K562 (cell line): ENCODE results near the gene IL17RC. TPM values are rescaled to one million over a fixed set of nuclear protein-coding genes. Genes with fewer than 3 reads are reported as not detected.

Experiments
- ETS2 ChIP-seq: IDR thresholded peaks from 2 replicates; pipeline ENCODE4 v1.6.1; 2016; ENCODE audit warnings: borderline replicate concordance, missing genetic modification characterization, mild to moderate bottlenecking, moderate library complexity, missing compliant biosample characterization; ENCODE audit not compliant: poor library complexity, severe bottlenecking
- KAT2B ChIP-seq: IDR thresholded peaks from one replicate; pipeline ENCODE4 v1.6.1; 2012; ENCODE audit warnings: low read depth, mild to moderate bottlenecking, control low read depth, inconsistent platforms, low read length, moderate library complexity
- KAT7 ChIP-seq: sonication (generic); formaldehyde crosslinking; IDR thresholded peaks from 2 replicates; pipeline ENCODE4 v1.8.0; 2022; ENCODE audit warnings: missing genetic modification reagents, mild to moderate bottlenecking, borderline replicate concordance
- ZNF253 ChIP-seq: fragments of 250-450 bp; sonication (Bioruptor Pico); conservative IDR thresholded peaks from 2 replicates; pipeline ENCODE4 v1.6.1; 2021; ENCODE audit warnings: mild to moderate bottlenecking
- ZZZ3 ChIP-seq: fragments of 450-650 bp; IDR thresholded peaks from 2 replicates; pipeline ENCODE4 v1.6.1; 2016; ENCODE audit warnings: antibody characterized with exemption, mild to moderate bottlenecking, moderate library complexity
- polyA plus RNA-seq, 8 experiments: library from polyadenylated mRNA; depleted of rRNA in 4 of 8; stranded (reverse) in 5 of 8; unstranded in 3 of 8; fragments of >200 nt; fragmentation: Nextera tagmentation in 2 of 8; fragmentation: Illumina TruSeq in 1 of 8; extraction: Ambion mirVana in 2 of 8; extraction: Trizol in 1 of 8; gene quantifications; 2 replicates each; pipeline versions ENCODE4 v1.2.1 to v1.2.3, GENCODE V29; 2011 to 2014; ENCODE audit warnings: inconsistent platforms in 1 of 8, missing spikeins in 1 of 8
- total RNA-seq, 7 experiments: library from RNA; depleted of rRNA in 6 of 7; stranded (reverse); fragments of >200 nt in 6 of 7; fragmentation: Illumina TruSeq in 2 of 7; extraction: Trizol in 2 of 7; gene quantifications; 2 replicates each; pipeline versions ENCODE4 v1.2.1 to v1.2.3, GENCODE V29; 2011 to 2021; ENCODE audit warnings: low replicate concordance in 1 of 7
- TF ChIP-seq, protein P1 (sequence below): fragments of 200-600 bp; sonication (generic); IDR thresholded peaks from one replicate; pipeline ENCODE4 v1.6.1; 2012; ENCODE audit warnings: mild to moderate bottlenecking, low read depth, low read length, inconsistent platforms
- TF ChIP-seq, protein P2 (sequence below): fragments of 250-450 bp; sonication (Bioruptor Pico); IDR thresholded peaks from 2 replicates; pipeline ENCODE4 v1.5.0; 2020; ENCODE audit warnings: mild to moderate bottlenecking
- TF ChIP-seq, protein P3 (sequence below): fragments of 450-650 bp; IDR thresholded peaks from 2 replicates; pipeline ENCODE4 v1.7.0; 2016; ENCODE audit warnings: borderline replicate concordance

IL17RC gene
- total and polyA plus RNA-seq, 9 of the 15 experiments (the other 6 are each of a cell fraction or from before 2014, with no cell fraction given), result 0.15 to 11.4 (median 7.1) TPM; not detected in 1

DNA sequence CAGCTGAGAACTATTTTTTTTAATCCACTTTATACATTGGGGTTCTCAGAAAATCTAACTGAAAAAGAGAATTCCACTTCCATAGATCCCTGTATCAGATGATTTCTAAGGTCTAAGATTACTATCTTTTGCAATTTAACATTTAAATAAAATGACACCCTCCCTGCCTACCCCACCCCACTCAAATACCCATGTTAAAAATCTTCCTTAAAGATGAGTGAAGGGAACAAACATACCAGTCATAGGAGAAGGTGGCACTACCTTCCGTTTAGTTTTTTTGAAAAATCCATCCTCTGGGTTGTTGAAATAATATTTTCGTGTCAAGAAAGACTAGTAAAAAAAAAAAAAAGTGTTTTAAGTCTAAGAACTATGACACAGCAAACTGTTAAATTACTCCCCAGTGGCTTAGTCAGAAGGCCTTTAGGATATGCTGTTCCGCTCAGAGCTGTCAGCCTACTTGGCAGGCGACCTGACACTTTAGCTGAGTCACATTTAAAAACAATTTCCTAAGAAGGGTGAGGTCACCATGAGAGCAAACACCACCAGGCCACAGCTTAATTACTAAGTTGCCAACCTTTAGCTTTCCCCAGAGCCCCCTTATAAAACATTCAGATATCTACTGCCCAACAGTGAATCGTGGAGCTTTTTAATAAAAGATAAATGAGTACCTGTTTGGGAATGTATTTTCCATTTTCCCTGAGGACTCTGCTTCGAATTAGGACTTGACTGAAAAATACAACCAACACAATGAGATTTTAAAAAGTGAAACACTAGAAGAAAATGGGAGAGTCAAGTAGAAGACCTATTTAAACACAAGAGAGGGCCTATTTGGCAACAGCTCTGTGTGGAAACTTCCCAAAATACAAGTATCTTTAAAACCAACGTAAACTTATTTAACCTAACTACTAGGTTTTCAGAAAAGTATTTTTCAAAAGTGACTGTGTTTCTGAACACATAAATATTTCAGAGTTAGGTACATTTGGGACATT, 60.1 kb downstream of the IL17RC start (continued):
- TF ChIP-seq, protein P1, sequence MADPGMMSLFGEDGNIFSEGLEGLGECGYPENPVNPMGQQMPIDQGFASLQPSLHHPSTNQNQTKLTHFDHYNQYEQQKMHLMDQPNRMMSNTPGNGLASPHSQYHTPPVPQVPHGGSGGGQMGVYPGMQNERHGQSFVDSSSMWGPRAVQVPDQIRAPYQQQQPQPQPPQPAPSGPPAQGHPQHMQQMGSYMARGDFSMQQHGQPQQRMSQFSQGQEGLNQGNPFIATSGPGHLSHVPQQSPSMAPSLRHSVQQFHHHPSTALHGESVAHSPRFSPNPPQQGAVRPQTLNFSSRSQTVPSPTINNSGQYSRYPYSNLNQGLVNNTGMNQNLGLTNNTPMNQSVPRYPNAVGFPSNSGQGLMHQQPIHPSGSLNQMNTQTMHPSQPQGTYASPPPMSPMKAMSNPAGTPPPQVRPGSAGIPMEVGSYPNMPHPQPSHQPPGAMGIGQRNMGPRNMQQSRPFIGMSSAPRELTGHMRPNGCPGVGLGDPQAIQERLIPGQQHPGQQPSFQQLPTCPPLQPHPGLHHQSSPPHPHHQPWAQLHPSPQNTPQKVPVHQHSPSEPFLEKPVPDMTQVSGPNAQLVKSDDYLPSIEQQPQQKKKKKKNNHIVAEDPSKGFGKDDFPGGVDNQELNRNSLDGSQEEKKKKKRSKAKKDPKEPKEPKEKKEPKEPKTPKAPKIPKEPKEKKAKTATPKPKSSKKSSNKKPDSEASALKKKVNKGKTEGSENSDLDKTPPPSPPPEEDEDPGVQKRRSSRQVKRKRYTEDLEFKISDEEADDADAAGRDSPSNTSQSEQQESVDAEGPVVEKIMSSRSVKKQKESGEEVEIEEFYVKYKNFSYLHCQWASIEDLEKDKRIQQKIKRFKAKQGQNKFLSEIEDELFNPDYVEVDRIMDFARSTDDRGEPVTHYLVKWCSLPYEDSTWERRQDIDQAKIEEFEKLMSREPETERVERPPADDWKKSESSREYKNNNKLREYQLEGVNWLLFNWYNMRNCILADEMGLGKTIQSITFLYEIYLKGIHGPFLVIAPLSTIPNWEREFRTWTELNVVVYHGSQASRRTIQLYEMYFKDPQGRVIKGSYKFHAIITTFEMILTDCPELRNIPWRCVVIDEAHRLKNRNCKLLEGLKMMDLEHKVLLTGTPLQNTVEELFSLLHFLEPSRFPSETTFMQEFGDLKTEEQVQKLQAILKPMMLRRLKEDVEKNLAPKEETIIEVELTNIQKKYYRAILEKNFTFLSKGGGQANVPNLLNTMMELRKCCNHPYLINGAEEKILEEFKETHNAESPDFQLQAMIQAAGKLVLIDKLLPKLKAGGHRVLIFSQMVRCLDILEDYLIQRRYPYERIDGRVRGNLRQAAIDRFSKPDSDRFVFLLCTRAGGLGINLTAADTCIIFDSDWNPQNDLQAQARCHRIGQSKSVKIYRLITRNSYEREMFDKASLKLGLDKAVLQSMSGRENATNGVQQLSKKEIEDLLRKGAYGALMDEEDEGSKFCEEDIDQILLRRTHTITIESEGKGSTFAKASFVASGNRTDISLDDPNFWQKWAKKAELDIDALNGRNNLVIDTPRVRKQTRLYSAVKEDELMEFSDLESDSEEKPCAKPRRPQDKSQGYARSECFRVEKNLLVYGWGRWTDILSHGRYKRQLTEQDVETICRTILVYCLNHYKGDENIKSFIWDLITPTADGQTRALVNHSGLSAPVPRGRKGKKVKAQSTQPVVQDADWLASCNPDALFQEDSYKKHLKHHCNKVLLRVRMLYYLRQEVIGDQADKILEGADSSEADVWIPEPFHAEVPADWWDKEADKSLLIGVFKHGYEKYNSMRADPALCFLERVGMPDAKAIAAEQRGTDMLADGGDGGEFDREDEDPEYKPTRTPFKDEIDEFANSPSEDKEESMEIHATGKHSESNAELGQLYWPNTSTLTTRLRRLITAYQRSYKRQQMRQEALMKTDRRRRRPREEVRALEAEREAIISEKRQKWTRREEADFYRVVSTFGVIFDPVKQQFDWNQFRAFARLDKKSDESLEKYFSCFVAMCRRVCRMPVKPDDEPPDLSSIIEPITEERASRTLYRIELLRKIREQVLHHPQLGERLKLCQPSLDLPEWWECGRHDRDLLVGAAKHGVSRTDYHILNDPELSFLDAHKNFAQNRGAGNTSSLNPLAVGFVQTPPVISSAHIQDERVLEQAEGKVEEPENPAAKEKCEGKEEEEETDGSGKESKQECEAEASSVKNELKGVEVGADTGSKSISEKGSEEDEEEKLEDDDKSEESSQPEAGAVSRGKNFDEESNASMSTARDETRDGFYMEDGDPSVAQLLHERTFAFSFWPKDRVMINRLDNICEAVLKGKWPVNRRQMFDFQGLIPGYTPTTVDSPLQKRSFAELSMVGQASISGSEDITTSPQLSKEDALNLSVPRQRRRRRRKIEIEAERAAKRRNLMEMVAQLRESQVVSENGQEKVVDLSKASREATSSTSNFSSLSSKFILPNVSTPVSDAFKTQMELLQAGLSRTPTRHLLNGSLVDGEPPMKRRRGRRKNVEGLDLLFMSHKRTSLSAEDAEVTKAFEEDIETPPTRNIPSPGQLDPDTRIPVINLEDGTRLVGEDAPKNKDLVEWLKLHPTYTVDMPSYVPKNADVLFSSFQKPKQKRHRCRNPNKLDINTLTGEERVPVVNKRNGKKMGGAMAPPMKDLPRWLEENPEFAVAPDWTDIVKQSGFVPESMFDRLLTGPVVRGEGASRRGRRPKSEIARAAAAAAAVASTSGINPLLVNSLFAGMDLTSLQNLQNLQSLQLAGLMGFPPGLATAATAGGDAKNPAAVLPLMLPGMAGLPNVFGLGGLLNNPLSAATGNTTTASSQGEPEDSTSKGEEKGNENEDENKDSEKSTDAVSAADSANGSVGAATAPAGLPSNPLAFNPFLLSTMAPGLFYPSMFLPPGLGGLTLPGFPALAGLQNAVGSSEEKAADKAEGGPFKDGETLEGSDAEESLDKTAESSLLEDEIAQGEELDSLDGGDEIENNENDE, result no peak
- TF ChIP-seq ZNF253 (CRISPR knock-in tag) (no peak), ETS2 (tag) (no peak), KAT7 (CRISPR knock-in tag) (no peak; the same call in 1 of the 2 replicates), ZZZ3 (no peak; the same call in 1 of the 2 replicates), KAT2B (no peak)
- TF ChIP-seq, protein P2, sequence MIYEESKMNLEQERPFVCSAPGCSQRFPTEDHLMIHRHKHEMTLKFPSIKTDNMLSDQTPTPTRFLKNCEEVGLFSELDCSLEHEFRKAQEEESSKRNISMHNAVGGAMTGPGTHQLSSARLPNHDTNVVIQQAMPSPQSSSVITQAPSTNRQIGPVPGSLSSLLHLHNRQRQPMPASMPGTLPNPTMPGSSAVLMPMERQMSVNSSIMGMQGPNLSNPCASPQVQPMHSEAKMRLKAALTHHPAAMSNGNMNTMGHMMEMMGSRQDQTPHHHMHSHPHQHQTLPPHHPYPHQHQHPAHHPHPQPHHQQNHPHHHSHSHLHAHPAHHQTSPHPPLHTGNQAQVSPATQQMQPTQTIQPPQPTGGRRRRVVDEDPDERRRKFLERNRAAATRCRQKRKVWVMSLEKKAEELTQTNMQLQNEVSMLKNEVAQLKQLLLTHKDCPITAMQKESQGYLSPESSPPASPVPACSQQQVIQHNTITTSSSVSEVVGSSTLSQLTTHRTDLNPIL, result no peak; the same call in 1 of the 2 replicates
- TF ChIP-seq, protein P3, sequence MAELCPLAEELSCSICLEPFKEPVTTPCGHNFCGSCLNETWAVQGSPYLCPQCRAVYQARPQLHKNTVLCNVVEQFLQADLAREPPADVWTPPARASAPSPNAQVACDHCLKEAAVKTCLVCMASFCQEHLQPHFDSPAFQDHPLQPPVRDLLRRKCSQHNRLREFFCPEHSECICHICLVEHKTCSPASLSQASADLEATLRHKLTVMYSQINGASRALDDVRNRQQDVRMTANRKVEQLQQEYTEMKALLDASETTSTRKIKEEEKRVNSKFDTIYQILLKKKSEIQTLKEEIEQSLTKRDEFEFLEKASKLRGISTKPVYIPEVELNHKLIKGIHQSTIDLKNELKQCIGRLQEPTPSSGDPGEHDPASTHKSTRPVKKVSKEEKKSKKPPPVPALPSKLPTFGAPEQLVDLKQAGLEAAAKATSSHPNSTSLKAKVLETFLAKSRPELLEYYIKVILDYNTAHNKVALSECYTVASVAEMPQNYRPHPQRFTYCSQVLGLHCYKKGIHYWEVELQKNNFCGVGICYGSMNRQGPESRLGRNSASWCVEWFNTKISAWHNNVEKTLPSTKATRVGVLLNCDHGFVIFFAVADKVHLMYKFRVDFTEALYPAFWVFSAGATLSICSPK, result no peak
